ENCODE data around the gene SUPT20H.

Gene SUPT20H

GRCh38 chr13:36986462-36987240 lies 72.8 kb downstream of the SUPT20H start:
- no peak for TF ChIP-seq POLR2AphosphoS5 (IDR thresholded peaks at IDR 0.05; ENCODE audit: low read depth, low read length)
- TF ChIP-seq REST (IDR thresholded peaks at IDR 0.05; ENCODE audit: insufficient read depth in 1 of 2, low read depth in 2 of 2, low read length in 2 of 2), result no peak
- no peak for TF ChIP-seq TAF1 (IDR thresholded peaks at IDR 0.05; ENCODE audit: borderline replicate concordance, insufficient read depth, low read length)
- no peak for TF ChIP-seq SIN3A (IDR thresholded peaks at IDR 0.05; ENCODE audit: borderline replicate concordance, insufficient read depth, low read length)
- TF ChIP-seq FOXP2 (optimal IDR thresholded peaks at IDR 0.05; ENCODE audit: borderline replicate concordance, extremely low read depth, extremely low read length, insufficient read depth), result no peak

- no peak for TF ChIP-seq TAF1 (IDR thresholded peaks at IDR 0.05; ENCODE audit: borderline replicate concordance, insufficient read depth, low read length)
- no peak for TF ChIP-seq REST (IDR thresholded peaks at IDR 0.05; ENCODE audit: insufficient read depth in 1 of 2, low read depth in 2 of 2, low read length in 2 of 2)
- no peak for TF ChIP-seq POLR2AphosphoS5 (IDR thresholded peaks at IDR 0.05; ENCODE audit: low read depth, low read length)
- no peak for TF ChIP-seq SIN3A (IDR thresholded peaks at IDR 0.05; ENCODE audit: borderline replicate concordance, insufficient read depth, low read length)
- TF ChIP-seq FOXP2 (optimal IDR thresholded peaks at IDR 0.05; ENCODE audit: borderline replicate concordance, extremely low read depth, extremely low read length, insufficient read depth), result no peak
Measured at GRCh38 chr13:36981156-36981743, 78.2 kb downstream of the SUPT20H start.

- TF ChIP-seq TAF1 (IDR thresholded peaks at IDR 0.05; ENCODE audit: borderline replicate concordance, insufficient read depth, low read length) (no peak), FOXP2 (optimal IDR thresholded peaks at IDR 0.05; ENCODE audit: borderline replicate concordance, extremely low read depth, extremely low read length, insufficient read depth) (no peak), SIN3A (IDR thresholded peaks at IDR 0.05; ENCODE audit: borderline replicate concordance, insufficient read depth, low read length) (no peak), POLR2AphosphoS5 (IDR thresholded peaks at IDR 0.05; ENCODE audit: low read depth, low read length) (no peak), REST (IDR thresholded peaks at IDR 0.05; ENCODE audit: insufficient read depth in 1 of 2, low read depth in 2 of 2, low read length in 2 of 2) (no peak)
Measured at GRCh38 chr13:36979361-36980050, 80.0 kb downstream of the SUPT20H start.

GRCh38 chr13:36975172-36975571 lies 84.3 kb downstream of the SUPT20H start:
- TF ChIP-seq FOXP2 (optimal IDR thresholded peaks at IDR 0.05; ENCODE audit: borderline replicate concordance, extremely low read depth, extremely low read length, insufficient read depth) (no peak), SIN3A (IDR thresholded peaks at IDR 0.05; ENCODE audit: borderline replicate concordance, insufficient read depth, low read length) (no peak)

- no peak for TF ChIP-seq FOXP2 (optimal IDR thresholded peaks at IDR 0.05; ENCODE audit: borderline replicate concordance, extremely low read depth, extremely low read length, insufficient read depth)
Measured at GRCh38 chr13:36973621-36974295, 85.7 kb downstream of the SUPT20H start.

All from PFSK-1 (cell line).